Stimulated activated CD4-positive, alpha-beta T cell treated with anti-CD3 and anti-CD28 coated beads, Interleukin-15, amount 100 ng/mL, for 48 hours (primary cell): ENCODE results near the gene SIPA1.
"Not testable (repeated sequence)": the region's sequence is repeated elsewhere in the genome, so short reads cannot be mapped to it uniquely, and the experiment has no call there.

Source experiments
- DNase-seq, 2 donors: peaks; one replicate each; pipeline ENCODE4 v3.0.0-alpha.2; 2020; ENCODE audit warnings: low read depth in 2 of 2

Gene SIPA1

GRCh38 chr11:65623177-65623576, 14.7 kb upstream of the SIPA1 start:
- no peak for DNase-seq

GRCh38 chr11:65623852-65624616, 13.9 kb upstream of the SIPA1 start:
- no peak for DNase-seq

GRCh38 chr11:65624931-65625627, 12.8 kb upstream of the SIPA1 start:
- no peak for DNase-seq

- peak in 1 of 2 donors; percentile 32 for DNase-seq
Observed at GRCh38 chr11:65625628-65626342, 12.1 kb upstream of the SIPA1 start.

GRCh38 chr11:65627202-65627601, 10.7 kb upstream of the SIPA1 start:
- no peak for DNase-seq

GRCh38 chr11:65629579-65629978, 8.3 kb upstream of the SIPA1 start:
- DNase-seq = no peak

- DNase-seq = no peak
Observed at GRCh38 chr11:65630215-65630614, 7.7 kb upstream of the SIPA1 start.

- no peak for DNase-seq
Observed at GRCh38 chr11:65633390-65634108, 4.4 kb upstream of the SIPA1 start.

- DNase-seq = no peak
Observed at GRCh38 chr11:65634109-65634436, 3.8 kb upstream of the SIPA1 start.

- DNase-seq = no peak
Observed at GRCh38 chr11:65634440-65634839, 3.5 kb upstream of the SIPA1 start.

- no peak for DNase-seq
Observed at GRCh38 chr11:65634905-65635731, 2.8 kb upstream of the SIPA1 start.

GRCh38 chr11:65636108-65637031, 1.5 kb upstream of the SIPA1 start:
- no peak for DNase-seq

GRCh38 chr11:65637032-65637557, 806 bp upstream of the SIPA1 start:
- DNase-seq = no peak

GRCh38 chr11:65639228-65639597, 1.3 kb downstream of the SIPA1 start:
- not testable (repeated sequence) for DNase-seq

GRCh38 chr11:65639623-65640482, 2.0 kb downstream of the SIPA1 start:
- DNase-seq = no peak

- DNase-seq = no peak
Observed at GRCh38 chr11:65640483-65641296, 2.8 kb downstream of the SIPA1 start.

GRCh38 chr11:65641297-65642013, 3.6 kb downstream of the SIPA1 start:
- no peak for DNase-seq
